GM13976 (cell line): ENCODE data around the gene SDK1.

Experiments
- DNase-seq: peaks from one replicate; pipeline ENCODE4 v3.0.0; 2012; ENCODE audit warnings: low spot score
- CTCF ChIP-seq: IDR thresholded peaks from 2 replicates; pipeline ENCODE4 v1.5.1; 2012; ENCODE audit warnings: borderline replicate concordance, mild to moderate bottlenecking; ENCODE audit not compliant: insufficient read depth; ENCODE audit errors: extremely low read depth, missing control alignments, control extremely low read depth
- in situ Hi-C: fragments of 300-500 bp; cut with MboI; formaldehyde crosslinking; loops from one replicate; pipeline ENCODE4 v1.12.0; 2022; ENCODE audit warnings: low sequenced_read_pairs, mixed read lengths, inconsistent platforms; ENCODE audit not compliant: unreplicated experiment

SDK1 gene

DNA sequence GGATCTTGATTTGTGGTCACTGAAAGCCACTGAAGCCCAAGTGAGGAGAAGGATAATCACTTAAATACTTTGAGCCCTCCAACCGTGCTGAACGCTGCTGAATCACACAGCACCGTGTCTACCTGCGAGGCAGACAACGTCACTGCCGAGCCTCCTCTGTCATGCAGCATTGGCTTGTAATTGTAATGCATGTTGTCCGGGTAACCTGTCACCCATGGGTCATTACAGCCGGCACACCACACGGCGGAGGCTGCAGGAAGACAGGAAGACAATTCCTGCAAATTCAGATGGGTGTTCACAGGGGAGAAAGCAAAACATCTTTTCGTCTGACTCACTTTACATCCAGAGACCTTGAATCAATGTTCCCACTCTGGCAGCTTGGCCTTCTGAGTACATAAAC, 835.0 kb downstream of the SDK1 start:
- TF ChIP-seq CTCF = no peak
- in situ Hi-C loops = no loop called here
- no peak for DNase-seq

DNA sequence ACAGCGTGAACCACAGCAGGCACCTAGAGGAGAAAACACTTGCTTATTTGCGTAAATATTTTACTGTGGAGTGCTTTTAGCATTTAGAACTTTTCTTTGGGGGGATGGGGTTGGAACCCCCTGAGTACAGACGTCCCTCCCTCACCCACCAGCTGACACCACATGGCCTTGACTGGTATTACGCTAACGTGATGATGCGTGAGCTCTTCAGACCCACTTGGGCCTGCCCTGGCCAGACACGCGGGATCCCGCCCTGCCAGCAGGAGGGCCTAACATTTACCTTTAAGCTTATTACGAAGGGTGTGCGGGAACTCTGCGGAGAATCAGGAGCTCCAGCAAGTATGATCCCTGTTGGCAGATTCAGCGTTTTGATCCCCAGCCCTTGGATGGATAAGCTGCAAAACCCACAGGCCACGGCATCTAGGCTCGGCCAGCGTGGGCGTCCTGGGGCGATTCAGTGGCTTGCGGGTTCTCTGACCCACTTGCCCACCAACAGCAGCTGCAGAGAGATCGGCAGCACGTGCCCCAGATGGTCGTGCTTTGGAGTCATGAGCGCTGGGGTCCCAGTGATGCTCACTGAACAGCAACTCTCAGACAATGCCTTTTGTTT, 835.6 kb downstream of the SDK1 start:
- in situ Hi-C loops = no loop called here
- DNase-seq = no peak
- TF ChIP-seq CTCF = no peak

GRCh38 chr7:4137552-4137951, 836.5 kb downstream of the SDK1 start:
- no peak for DNase-seq
- no peak for TF ChIP-seq CTCF
- in situ Hi-C loops = no loop called here

DNA sequence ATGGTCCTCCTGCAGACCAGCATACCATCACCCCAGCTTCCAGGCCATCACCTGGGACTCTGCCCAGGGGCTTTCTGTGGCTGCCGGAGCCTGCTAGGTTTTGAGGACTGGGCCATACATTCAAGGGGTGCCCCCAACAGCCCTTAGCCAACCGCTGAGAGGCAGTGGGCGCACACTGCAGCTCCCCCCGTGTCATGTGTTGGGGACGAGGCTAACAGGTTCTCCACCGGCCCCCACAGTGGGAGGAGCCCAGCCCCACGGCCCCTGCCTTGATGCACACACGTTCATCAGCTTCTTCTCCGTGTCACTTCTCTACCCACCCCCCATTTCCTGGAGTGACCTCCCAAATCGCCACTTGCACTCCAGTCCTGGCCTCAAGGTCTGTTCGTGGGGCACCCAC, 837.8 kb downstream of the SDK1 start:
- no peak for TF ChIP-seq CTCF
- DNase-seq = no peak
- in situ Hi-C loops = no loop called here

- DNase-seq = no peak
- in situ Hi-C loops = no loop called here
- TF ChIP-seq CTCF = no peak
Observed at GRCh38 chr7:4139656-4140625, 838.9 kb downstream of the SDK1 start.

- no peak for TF ChIP-seq CTCF
- in situ Hi-C loops = no loop called here
- no peak for DNase-seq
Observed at GRCh38 chr7:4140933-4141332, 839.9 kb downstream of the SDK1 start.
